Activated T-cell treated with anti-CD3 and anti-CD28 coated beads, Interleukin-2, amount 50 U/mL, for 24 hours (primary cell): ENCODE measurements around the gene LYSMD2.
A peak's percentile ranks its signal among the peaks of the same experiment; 100 is the strongest.
"Not testable (repeated sequence)": the region's sequence is repeated elsewhere in the genome, so short reads cannot be mapped to it uniquely, and the experiment has no call there.

ENCODE experiments used
- DNase-seq: peaks from one replicate; pipeline ENCODE4 v3.0.0-alpha.2; 2020
- H3K27ac Mint-ChIP-seq: 2 replicates; pipeline ENCODE4 v1.8.0; 2020; ENCODE audit warnings: mild to moderate bottlenecking, mixed read lengths
- H3K27me3 Mint-ChIP-seq: 2 replicates; pipeline ENCODE4 v1.8.0; 2020; ENCODE audit warnings: mixed read lengths
- H3K36me3 Mint-ChIP-seq: 2 replicates; pipeline ENCODE4 v1.8.0; 2020; ENCODE audit warnings: low read depth, mixed read lengths
- H3K4me1 Mint-ChIP-seq: 2 replicates; pipeline ENCODE4 v1.8.0; 2020; ENCODE audit warnings: low read depth, mixed read lengths
- H3K4me3 Mint-ChIP-seq: 2 replicates; pipeline ENCODE4 v1.8.0; 2020; ENCODE audit warnings: mild to moderate bottlenecking, moderate library complexity, mixed read lengths
- H3K9me3 Mint-ChIP-seq: 2 replicates; pipeline ENCODE4 v1.8.0; 2020; ENCODE audit warnings: mixed read lengths

Gene LYSMD2

GRCh38 chr15:51737522-51738305, at the start of gene LYSMD2:
Gene LYSMD2 (minus strand): TSS chr15:51737655. CDS start chr15:51737622, 33 bp downstream.
- peak within 1 kb of the TSS; percentile 93 for H3K27ac Mint-ChIP-seq
- no peaks in the 10 kb centered on the region for H3K9me3 Mint-ChIP-seq
- H3K36me3 Mint-ChIP-seq, result peaks cover 9% of the 10 kb centered on the region
- peak within 1 kb of the TSS; percentile 85 for H3K4me3 Mint-ChIP-seq
- peaks cover 54% of the 10 kb centered on the region for H3K4me1 Mint-ChIP-seq
- DNase-seq, result no peak
- no peaks in the 10 kb centered on the region for H3K27me3 Mint-ChIP-seq

- H3K4me1 Mint-ChIP-seq, H3K9me3 Mint-ChIP-seq, H3K4me3 Mint-ChIP-seq, H3K27me3 Mint-ChIP-seq, DNase-seq, H3K27ac Mint-ChIP-seq: not testable (repeated sequence)
- H3K36me3 Mint-ChIP-seq, result peaks cover 33% of the 10 kb centered on the region
These were observed 49.7 kb upstream of the LYSMD2 start for GRCh38 chr15:51787130-51787529.

GRCh38 chr15:51783967-51784366, 46.5 kb upstream of the LYSMD2 start:
- Mint-ChIP-seq H3K27me3 (no peaks in the 10 kb centered on the region), H3K4me3 (no peak overlapping the region), H3K36me3 (peaks cover 55% of the 10 kb centered on the region), H3K9me3 (no peaks in the 10 kb centered on the region), H3K4me1 (no peaks in the 10 kb centered on the region), H3K27ac (no peak overlapping the region)
- DNase-seq, result no peak

- DNase-seq, result no peak
- Mint-ChIP-seq H3K4me3 (no peak overlapping the region), H3K9me3 (no peaks in the 10 kb centered on the region), H3K36me3 (peaks cover 53% of the 10 kb centered on the region), H3K4me1 (no peaks in the 10 kb centered on the region), H3K27me3 (no peaks in the 10 kb centered on the region), H3K27ac (no peak overlapping the region)
These were observed 45.0 kb upstream of the LYSMD2 start for GRCh38 chr15:51782357-51782896.

- no peaks in the 10 kb centered on the region for H3K4me1 Mint-ChIP-seq
- no peak for DNase-seq
- H3K27ac Mint-ChIP-seq, result no peak overlapping the region
- H3K4me3 Mint-ChIP-seq, result no peak overlapping the region
- no peaks in the 10 kb centered on the region for H3K9me3 Mint-ChIP-seq
- peaks cover 57% of the 10 kb centered on the region for H3K36me3 Mint-ChIP-seq
- H3K27me3 Mint-ChIP-seq, result no peaks in the 10 kb centered on the region
These were observed 44.1 kb upstream of the LYSMD2 start for GRCh38 chr15:51781506-51781905.

GRCh38 chr15:51780636-51781035, 43.2 kb upstream of the LYSMD2 start:
- Mint-ChIP-seq H3K4me3 (no peak overlapping the region), H3K27ac (no peak overlapping the region), H3K27me3 (no peaks in the 10 kb centered on the region), H3K36me3 (peaks cover 56% of the 10 kb centered on the region), H3K4me1 (peaks cover 6% of the 10 kb centered on the region), H3K9me3 (no peaks in the 10 kb centered on the region)
- no peak for DNase-seq

- DNase-seq, result peak; percentile 50
- Mint-ChIP-seq H3K27me3 (no peaks in the 10 kb centered on the region), H3K36me3 (peaks cover 47% of the 10 kb centered on the region), H3K4me3 (no peak overlapping the region), H3K9me3 (no peaks in the 10 kb centered on the region), H3K4me1 (peaks cover 6% of the 10 kb centered on the region), H3K27ac (no peak overlapping the region)
These were observed 39.6 kb upstream of the LYSMD2 start for GRCh38 chr15:51776952-51777569.

GRCh38 chr15:51775967-51776816, 38.7 kb upstream of the LYSMD2 start:
- Mint-ChIP-seq H3K36me3 (peaks cover 38% of the 10 kb centered on the region), H3K9me3 (no peaks in the 10 kb centered on the region), H3K27me3 (no peaks in the 10 kb centered on the region), H3K27ac (no peak overlapping the region), H3K4me3 (no peak overlapping the region), H3K4me1 (peaks cover 6% of the 10 kb centered on the region)
- DNase-seq, result peak; percentile 45

GRCh38 chr15:51774916-51775315, 37.5 kb upstream of the LYSMD2 start:
- no peak overlapping the region for H3K27ac Mint-ChIP-seq
- no peak overlapping the region for H3K4me3 Mint-ChIP-seq
- H3K9me3 Mint-ChIP-seq, result no peaks in the 10 kb centered on the region
- DNase-seq, result no peak
- no peaks in the 10 kb centered on the region for H3K27me3 Mint-ChIP-seq
- H3K4me1 Mint-ChIP-seq, result peaks cover 6% of the 10 kb centered on the region
- H3K36me3 Mint-ChIP-seq, result peaks cover 34% of the 10 kb centered on the region

- H3K27me3 Mint-ChIP-seq, result no peaks in the 10 kb centered on the region
- no peak overlapping the region for H3K4me3 Mint-ChIP-seq
- DNase-seq, result no peak
- peaks cover 38% of the 10 kb centered on the region for H3K36me3 Mint-ChIP-seq
- peaks cover 18% of the 10 kb centered on the region for H3K4me1 Mint-ChIP-seq
- H3K27ac Mint-ChIP-seq, result no peak overlapping the region
- no peaks in the 10 kb centered on the region for H3K9me3 Mint-ChIP-seq
These were observed 34.3 kb upstream of the LYSMD2 start for GRCh38 chr15:51771773-51772172.

GRCh38 chr15:51770902-51771301, 33.4 kb upstream of the LYSMD2 start:
- peaks cover 35% of the 10 kb centered on the region for H3K36me3 Mint-ChIP-seq
- DNase-seq, result no peak
- H3K27ac Mint-ChIP-seq, result no peak overlapping the region
- peaks cover 12% of the 10 kb centered on the region for H3K4me1 Mint-ChIP-seq
- H3K9me3 Mint-ChIP-seq, result no peaks in the 10 kb centered on the region
- no peak overlapping the region for H3K4me3 Mint-ChIP-seq
- H3K27me3 Mint-ChIP-seq, result no peaks in the 10 kb centered on the region

GRCh38 chr15:51768018-51768417, 30.6 kb upstream of the LYSMD2 start:
- Mint-ChIP-seq H3K9me3 (no peaks in the 10 kb centered on the region), H3K4me3 (no peak overlapping the region), H3K27ac (peak overlapping the region; percentile 79), H3K4me1 (peaks cover 12% of the 10 kb centered on the region), H3K27me3 (no peaks in the 10 kb centered on the region), H3K36me3 (peaks cover 20% of the 10 kb centered on the region)
- peak; percentile 45 for DNase-seq

- peaks cover 20% of the 10 kb centered on the region for H3K36me3 Mint-ChIP-seq
- no peak overlapping the region for H3K27ac Mint-ChIP-seq
- H3K4me3 Mint-ChIP-seq, result no peak overlapping the region
- no peaks in the 10 kb centered on the region for H3K27me3 Mint-ChIP-seq
- H3K9me3 Mint-ChIP-seq, result no peaks in the 10 kb centered on the region
- DNase-seq, result no peak
- peaks cover 12% of the 10 kb centered on the region for H3K4me1 Mint-ChIP-seq
These were observed 28.9 kb upstream of the LYSMD2 start for GRCh38 chr15:51766341-51766740.

- Mint-ChIP-seq H3K4me1 (peaks cover 12% of the 10 kb centered on the region), H3K36me3 (peaks cover 20% of the 10 kb centered on the region), H3K27me3 (no peaks in the 10 kb centered on the region), H3K27ac (no peak overlapping the region), H3K9me3 (no peaks in the 10 kb centered on the region), H3K4me3 (no peak overlapping the region)
- DNase-seq, result no peak
These were observed 28.3 kb upstream of the LYSMD2 start for GRCh38 chr15:51765751-51766150.
